A549 (cell line): ENCODE data around the gene CLTCL1.

Experiments
- EP300 ChIP-seq, 2 experiments: fragments of >200 bp; sonication (Bioruptor Twin); formaldehyde crosslinking; IDR thresholded peaks; 2 replicates in 1 of 2; 3 replicates in 1 of 2; pipeline ENCODE4 v1.6.1; 2016 to 2017
- PHF8 ChIP-seq: fragments of 200-600 bp; sonication (generic); IDR thresholded peaks from 2 replicates; pipeline ENCODE4 v1.6.1; 2016; ENCODE audit warnings: low read depth, mild to moderate bottlenecking, antibody characterized with exemption, moderate library complexity, borderline replicate concordance
- POLR2A ChIP-seq: IDR thresholded peaks from 2 replicates; pipeline ENCODE4 v1.6.1; 2012; ENCODE audit warnings: mild to moderate bottlenecking, low read length
- REST ChIP-seq: fragments of 200-600 bp; sonication (generic); IDR thresholded peaks from 2 replicates; pipeline ENCODE4 v1.6.1; 2016; ENCODE audit warnings: antibody characterized with exemption, mild to moderate bottlenecking, moderate library complexity
- ZFP36 ChIP-seq: fragments of 450-650 bp; IDR thresholded peaks from 2 replicates; pipeline ENCODE4 v1.6.1; 2014; ENCODE audit warnings: borderline replicate concordance; ENCODE audit not compliant: partially characterized antibody
- TF ChIP-seq, protein P1 (sequence below): fragments of >200 bp; sonication (Bioruptor Twin); formaldehyde crosslinking; IDR thresholded peaks from 3 replicates; pipeline ENCODE4 v1.5.1; 2016

DNA sequence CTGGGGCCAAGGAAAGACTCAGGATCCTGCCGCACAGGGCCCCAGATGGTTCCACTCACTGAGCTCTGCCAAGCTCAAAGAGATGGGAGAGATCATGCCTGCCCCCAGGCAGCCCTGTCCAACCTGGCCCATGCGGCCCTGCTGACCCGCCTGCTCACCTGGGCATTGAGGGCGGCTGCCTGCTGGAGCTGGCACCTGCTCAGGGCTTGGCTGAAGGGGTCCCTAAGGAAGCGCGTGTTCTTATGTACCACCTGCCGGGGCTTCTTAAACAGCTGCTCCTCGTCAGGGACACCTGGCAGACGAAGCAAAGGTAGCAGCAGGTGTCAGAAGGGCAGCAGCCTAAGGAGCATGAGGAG lies 152.5 kb downstream of the CLTCL1 start:
- TF ChIP-seq PHF8 (no peak), ZFP36 (no peak), POLR2A (no peak), EP300 (IDR thresholded peaks at IDR 0.05) (no peak), REST (no peak)
- TF ChIP-seq, protein P1, sequence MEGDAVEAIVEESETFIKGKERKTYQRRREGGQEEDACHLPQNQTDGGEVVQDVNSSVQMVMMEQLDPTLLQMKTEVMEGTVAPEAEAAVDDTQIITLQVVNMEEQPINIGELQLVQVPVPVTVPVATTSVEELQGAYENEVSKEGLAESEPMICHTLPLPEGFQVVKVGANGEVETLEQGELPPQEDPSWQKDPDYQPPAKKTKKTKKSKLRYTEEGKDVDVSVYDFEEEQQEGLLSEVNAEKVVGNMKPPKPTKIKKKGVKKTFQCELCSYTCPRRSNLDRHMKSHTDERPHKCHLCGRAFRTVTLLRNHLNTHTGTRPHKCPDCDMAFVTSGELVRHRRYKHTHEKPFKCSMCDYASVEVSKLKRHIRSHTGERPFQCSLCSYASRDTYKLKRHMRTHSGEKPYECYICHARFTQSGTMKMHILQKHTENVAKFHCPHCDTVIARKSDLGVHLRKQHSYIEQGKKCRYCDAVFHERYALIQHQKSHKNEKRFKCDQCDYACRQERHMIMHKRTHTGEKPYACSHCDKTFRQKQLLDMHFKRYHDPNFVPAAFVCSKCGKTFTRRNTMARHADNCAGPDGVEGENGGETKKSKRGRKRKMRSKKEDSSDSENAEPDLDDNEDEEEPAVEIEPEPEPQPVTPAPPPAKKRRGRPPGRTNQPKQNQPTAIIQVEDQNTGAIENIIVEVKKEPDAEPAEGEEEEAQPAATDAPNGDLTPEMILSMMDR: no peak
